Ovary (tissue), 9 donors: ENCODE measurements around the gene NECTIN1. TPM values are rescaled to one million over a fixed set of nuclear protein-coding genes. Genes with fewer than 3 reads are reported as not detected.

Experiments used
- DNase-seq, 5 donors: peaks; one replicate each; pipeline ENCODE4 v3.0.0-alpha.2; 2019 to 2020
- H3K27ac ChIP-seq, 2 donors: fragments of 200-600 bp; one replicate each; pipeline versions ENCODE4 v1.5.1 to v1.8.0; 2019 to 2022
- H3K27me3 ChIP-seq: fragments of 200-600 bp; one replicate; pipeline ENCODE4 v1.8.0; 2022
- H3K36me3 ChIP-seq: fragments of 200-600 bp; sonication (generic); one replicate; pipeline ENCODE4 v1.5.1; 2019
- H3K4me1 ChIP-seq: one replicate; pipeline ENCODE4 v1.8.1; 2013; ENCODE audit warnings: mild to moderate bottlenecking, moderate library complexity; ENCODE audit not compliant: insufficient read depth
- H3K4me3 ChIP-seq: fragments of 200-600 bp; sonication (generic); one replicate; pipeline ENCODE4 v1.5.1; 2017
- H3K9me3 ChIP-seq, 2 donors: fragments of 200-600 bp in 1 of 2; sonication (generic) in 1 of 2; one replicate each; pipeline versions ENCODE4 v1.5.1 to v1.8.1; 2013 to 2019; ENCODE audit warnings: mild to moderate bottlenecking in 1 of 2, moderate library complexity in 1 of 2
- CTCF ChIP-seq, 3 donors: fragments of 450-650 bp in 2 of 3; fragments of 200-600 bp in 1 of 3; IDR thresholded peaks; one replicate each; pipeline versions ENCODE4 v1.5.1 to v1.8.0; 2016 to 2022; ENCODE audit warnings: antibody characterized with exemption in 3 of 3, mild to moderate bottlenecking in 1 of 3
- EP300 ChIP-seq: sonication (generic); formaldehyde crosslinking; IDR thresholded peaks from one replicate; pipeline ENCODE4 v1.6.1; 2017; ENCODE audit warnings: antibody characterized with exemption
- POLR2A ChIP-seq: fragments of 450-650 bp; IDR thresholded peaks from one replicate; pipeline ENCODE4 v1.6.1; 2017; ENCODE audit warnings: antibody characterized with exemption, mild to moderate bottlenecking, moderate library complexity
- WGBS, 3 donors: extraction: QIAGEN DNeasy Blood & Tissue Kit in 1 of 3; methylation state at CpG; one replicate each; pipeline versions ENCODE4 v1.1.5 to v1.1.7; 2013 to 2017; 5-methylcytosine and 5-hydroxymethylcytosine counted together
- intact Hi-C, 4 donors: fragments of 100-400 bp; cut with DNase I; formaldehyde crosslinking; loops; one replicate each; pipeline versions ENCODE4 v1.11.0 to v1.15.1; 2022 to 2023
- polyA plus RNA-seq, 2 donors: library from polyadenylated mRNA; stranded (reverse); fragments of 200-250 nt in 1 of 2; fragments of 350-450 nt in 1 of 2; fragmentation: Illumina TruSeq in 1 of 2; extraction: RNeasy Lipid Tissue Mini Kit (QIAGEN cat#74804) in 1 of 2; gene quantifications; one replicate each; pipeline ENCODE4 v1.2.3, GENCODE V29; 2013 to 2014
- total RNA-seq, 7 donors: library from RNA; depleted of rRNA in 2 of 7; stranded (reverse); fragments of >200 nt in 2 of 7; fragmentation: NEBNext Ultra II Directional in 3 of 7; extraction: Animal tissue kit (Norgen Biotek cat#: 25700) in 3 of 7; gene quantifications; one replicate each; pipeline versions ENCODE4 v1.1.0 to v1.2.4, GENCODE V29; 2016 to 2023
- donor health status: DM: no; HTN: no; CAD: no; lungs with moderate emphysema.
- donor health status: DM: no; HTN: no; CAD: no.
- donor health status: Bipolar disorder and iron deficiency.
- donor health status: DM: yes; HTN: yes; CAD: no.
- donor health status: DM: no; HTN: no; CAD: no.
- donor health status: DM: yes; HTN: yes; CAD: no.

NECTIN1 gene
- total and polyA plus RNA-seq, 9 donors, result 1.5 to 12.1 (median 5.7) TPM

DNA sequence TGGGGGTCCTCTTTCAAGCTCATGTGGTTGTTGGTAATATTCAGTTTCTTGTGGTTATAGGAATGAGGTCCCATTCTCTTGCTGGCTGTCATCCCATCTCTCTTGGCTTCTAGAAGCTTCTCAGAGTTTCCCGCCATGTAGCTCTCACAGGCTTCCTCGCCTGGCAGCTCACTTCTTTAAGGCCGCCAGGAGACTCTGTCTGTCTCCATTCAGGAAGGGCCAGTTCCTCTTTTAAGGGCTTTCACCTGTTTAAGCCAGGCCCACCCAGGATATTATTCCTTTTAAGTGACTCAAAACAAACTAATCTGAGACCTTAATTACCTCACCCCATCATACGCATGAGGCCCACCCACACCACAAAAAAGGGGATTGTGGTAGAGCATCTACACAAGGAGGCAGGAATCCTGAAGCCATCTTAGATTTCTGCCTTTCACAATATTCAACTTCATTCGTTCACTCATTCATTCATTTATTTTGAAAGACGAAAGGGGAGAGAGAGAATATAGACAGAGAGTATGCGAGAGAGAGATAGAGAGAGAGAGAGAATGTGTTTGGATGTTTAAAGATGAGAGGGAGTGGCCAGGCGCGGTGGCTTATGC is 42.3 kb upstream of the NECTIN1 start:
- no peak for DNase-seq
- TF ChIP-seq POLR2A (no peak), EP300 (no peak), CTCF (IDR thresholded peaks at IDR 0.05) (no peak)
- no peaks in the 10 kb centered on the region for H3K36me3 ChIP-seq
- intact Hi-C loops, result no loop called here
- H3K27ac ChIP-seq, result no peak overlapping the region
- H3K4me3 ChIP-seq, result no peak overlapping the region
- no peaks in the 10 kb centered on the region for H3K27me3 ChIP-seq
- H3K4me1 ChIP-seq, result no peaks in the 10 kb centered on the region
- whole genome bisulfite sequencing, 3 donors, result 84 to 91% (median 87%) methylated on average over 9 of the region's 9 CpGs
- no peaks in the 10 kb centered on the region for H3K9me3 ChIP-seq

DNA sequence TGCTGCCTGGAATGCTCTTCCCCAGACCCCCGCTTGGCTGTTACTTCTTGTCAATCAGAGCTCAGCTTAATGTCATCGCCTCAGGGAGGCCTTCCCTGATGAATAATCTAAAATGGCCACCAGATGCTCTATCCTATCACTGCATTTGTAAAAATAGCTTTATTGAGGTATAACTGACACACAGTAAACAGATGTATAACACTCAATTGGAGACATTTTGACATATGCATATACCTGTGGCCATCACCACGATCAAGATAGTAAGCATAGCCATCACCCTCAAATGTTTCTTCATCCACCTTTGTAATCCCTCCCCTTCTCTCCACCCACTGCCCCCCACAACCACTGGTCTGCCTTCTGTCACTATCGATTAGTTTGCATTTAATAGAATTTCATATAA is 36.6 kb upstream of the NECTIN1 start:
- H3K4me1 ChIP-seq, result no peaks in the 10 kb centered on the region
- H3K36me3 ChIP-seq, result no peaks in the 10 kb centered on the region
- H3K27me3 ChIP-seq, result no peaks in the 10 kb centered on the region
- no peak overlapping the region for H3K27ac ChIP-seq
- TF ChIP-seq EP300 (no peak), CTCF (IDR thresholded peaks at IDR 0.05) (no peak)
- intact Hi-C loops, result no loop called here
- no peak overlapping the region for H3K4me3 ChIP-seq
- DNase-seq, result no peak
- WGBS, 3 donors, result 72 to 88% (median 81%) methylated on average over 4 of the region's 4 CpGs
- no peaks in the 10 kb centered on the region for H3K9me3 ChIP-seq

DNA sequence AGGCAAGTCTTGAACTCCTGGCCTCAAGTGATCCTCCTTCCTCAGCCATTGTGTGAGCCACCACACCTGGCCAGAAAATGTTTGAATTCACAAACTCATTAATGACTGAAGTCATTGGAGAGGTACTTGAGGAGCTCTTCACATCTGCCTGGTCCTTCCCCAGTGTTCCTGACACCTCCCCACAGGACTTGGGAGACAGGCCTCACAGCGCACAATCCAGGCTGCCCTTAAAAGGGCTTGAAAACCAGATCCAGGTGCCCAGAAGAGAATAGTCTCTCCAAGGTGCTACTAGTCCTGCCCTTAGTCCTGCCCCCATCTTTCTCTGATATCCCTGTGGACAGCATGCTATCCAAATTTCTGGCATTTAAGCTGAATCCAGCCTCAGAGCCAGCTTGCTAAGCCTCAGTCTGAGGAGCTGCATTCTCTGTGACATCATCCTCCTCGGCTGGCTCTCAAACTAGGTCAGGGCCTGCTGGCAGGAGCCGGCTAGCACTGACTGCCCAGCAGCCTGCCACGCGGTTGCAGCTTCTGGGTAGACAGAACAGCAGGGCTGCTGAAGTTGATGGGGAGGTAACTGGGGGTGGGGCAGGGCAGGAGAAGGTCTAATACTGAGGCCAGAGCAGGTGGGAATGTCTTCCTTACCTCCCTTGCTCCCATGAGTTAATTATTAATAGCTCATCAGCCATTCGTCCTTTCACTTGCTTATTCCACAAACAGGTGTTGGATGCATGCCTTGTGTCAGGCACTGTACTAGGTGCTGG is 35.3 kb upstream of the NECTIN1 start:
- no peak for TF ChIP-seq POLR2A
- no peak for TF ChIP-seq CTCF (IDR thresholded peaks at IDR 0.05)
- TF ChIP-seq EP300, result no peak
- H3K27me3 ChIP-seq, result no peaks in the 10 kb centered on the region
- no peaks in the 10 kb centered on the region for H3K9me3 ChIP-seq
- no peaks in the 10 kb centered on the region for H3K36me3 ChIP-seq
- no peak overlapping the region for H3K4me3 ChIP-seq
- H3K27ac ChIP-seq, result no peak overlapping the region
- 24 to 31% (median 28%) methylated on average over 6 of the region's 6 CpGs for WGBS, 3 donors
- intact Hi-C loops, result no loop called here
- DNase-seq, result peak in 2 of 5 donors; percentile 36 to 56
- no peaks in the 10 kb centered on the region for H3K4me1 ChIP-seq

GRCh38 chr11:119763071-119763728 is 34.2 kb upstream of the NECTIN1 start:
- DNase-seq, result no peak
- Histone ChIP-seq H3K4me3 (no peak overlapping the region), H3K27ac (no peak overlapping the region), H3K4me1 (no peaks in the 10 kb centered on the region), H3K9me3 (no peaks in the 10 kb centered on the region), H3K36me3 (no peaks in the 10 kb centered on the region), H3K27me3 (no peaks in the 10 kb centered on the region)
- intact Hi-C loops, result no loop called here
- WGBS, 3 donors, result 51 to 60% (median 54%) methylated on average over 11 of the region's 11 CpGs
- TF ChIP-seq EP300 (no peak), CTCF (IDR thresholded peaks at IDR 0.05) (no peak), POLR2A (no peak)
